ENCODE data around the gene HTT. TPM values are rescaled to one million over a fixed set of nuclear protein-coding genes. Genes with fewer than 3 reads are reported as not detected.

Gene HTT
- total RNA-seq, 3 donors from 2014 or later (not counting 1 experiment from before 2014, with no cell fraction given): 132 to 175 (median 165) TPM

- H3K4me1 Mint-ChIP-seq: peaks cover 37 to 57% of the 10 kb centered on the region in 2 donors
- H3K27me3 Mint-ChIP-seq (ENCODE audit: low read depth in 2 of 2): no peaks in the 10 kb centered on the region
- Histone ChIP-seq H3K9me3 (ENCODE audit: control insufficient read depth, insufficient read depth, low read length) (no peaks in the 10 kb centered on the region), H3K4me1 (ENCODE audit: control insufficient read depth, insufficient read depth, low read length) (peaks cover 34% of the 10 kb centered on the region), H3K36me3 (ENCODE audit: control insufficient read depth, insufficient read depth, low read length) (peaks cover 84% of the 10 kb centered on the region), H3K27me3 (ENCODE audit: control insufficient read depth, insufficient read depth, low read length) (no peaks in the 10 kb centered on the region), H3K4me3 (ENCODE audit: low read length) (no peak overlapping the region), H3K27ac (ENCODE audit: low read length) (no peak overlapping the region)
- H3K36me3 Mint-ChIP-seq: peaks cover 3% of the 10 kb centered on the region
- TF ChIP-seq CTCF (IDR thresholded peaks at IDR 0.05): no peak
- no peak for DNase-seq
- H3K4me3 Mint-ChIP-seq: peak overlapping the region; percentile 5
- WGBS (ENCODE audit: insufficient coverage): 81% methylated on average over 8 of the region's 8 CpGs
- peak overlapping the region; percentile 27 to 70 for H3K27ac Mint-ChIP-seq
- peak in 2 of 3 donors; percentile 20 to 26 for ATAC-seq
- intact Hi-C loops (cut with micrococcal nuclease): no loop called here
- no peaks in the 10 kb centered on the region for H3K9me3 Mint-ChIP-seq
Measured at GRCh38 chr4:3221184-3221494, 146.7 kb downstream of the HTT start.

- Histone ChIP-seq H3K36me3 (ENCODE audit: control insufficient read depth, insufficient read depth, low read length) (peaks cover 86% of the 10 kb centered on the region), H3K27me3 (ENCODE audit: control insufficient read depth, insufficient read depth, low read length) (no peaks in the 10 kb centered on the region), H3K4me3 (ENCODE audit: low read length) (no peak overlapping the region), H3K27ac (ENCODE audit: low read length) (no peak overlapping the region), H3K4me1 (ENCODE audit: control insufficient read depth, insufficient read depth, low read length) (peaks cover 39% of the 10 kb centered on the region), H3K9me3 (ENCODE audit: control insufficient read depth, insufficient read depth, low read length) (no peaks in the 10 kb centered on the region)
- Mint-ChIP-seq H3K27ac (peak overlapping the region in 1 of 2 donors; percentile 43), H3K4me1 (peaks cover 37 to 57% of the 10 kb centered on the region in 2 donors), H3K27me3 (ENCODE audit: low read depth in 2 of 2) (no peaks in the 10 kb centered on the region), H3K4me3 (no peak overlapping the region), H3K36me3 (no peaks in the 10 kb centered on the region), H3K9me3 (no peaks in the 10 kb centered on the region)
- no peak for DNase-seq
- no peak for ATAC-seq
- intact Hi-C loops (cut with micrococcal nuclease): no loop called here
- 97% methylated on average over 12 of the region's 12 CpGs for WGBS (ENCODE audit: insufficient coverage)
- no peak for TF ChIP-seq CTCF (IDR thresholded peaks at IDR 0.05)
Measured at GRCh38 chr4:3221996-3222395, 147.5 kb downstream of the HTT start.

GRCh38 chr4:3223346-3223745 lies 148.9 kb downstream of the HTT start:
- Mint-ChIP-seq H3K9me3 (no peaks in the 10 kb centered on the region), H3K27me3 (ENCODE audit: low read depth in 2 of 2) (no peaks in the 10 kb centered on the region), H3K4me1 (peaks cover 37 to 57% of the 10 kb centered on the region in 2 donors), H3K27ac (peak overlapping the region in 1 of 2 donors; percentile 53), H3K36me3 (no peaks in the 10 kb centered on the region), H3K4me3 (no peak overlapping the region)
- Histone ChIP-seq H3K27ac (ENCODE audit: low read length) (no peak overlapping the region), H3K9me3 (ENCODE audit: control insufficient read depth, insufficient read depth, low read length) (no peaks in the 10 kb centered on the region), H3K36me3 (ENCODE audit: control insufficient read depth, insufficient read depth, low read length) (peaks cover 79% of the 10 kb centered on the region), H3K4me1 (ENCODE audit: control insufficient read depth, insufficient read depth, low read length) (peaks cover 39% of the 10 kb centered on the region), H3K4me3 (ENCODE audit: low read length) (no peak overlapping the region), H3K27me3 (ENCODE audit: control insufficient read depth, insufficient read depth, low read length) (no peaks in the 10 kb centered on the region)
- DNase-seq (no peak), ATAC-seq (no peak)
- TF ChIP-seq CTCF (IDR thresholded peaks at IDR 0.05): no peak
- intact Hi-C loops (cut with micrococcal nuclease): no loop called here
- 95% methylated on average over 11 of the region's 11 CpGs for WGBS (ENCODE audit: insufficient coverage)
